ENCODE results near the gene ST3GAL3.

ST3GAL3 gene

DNA sequence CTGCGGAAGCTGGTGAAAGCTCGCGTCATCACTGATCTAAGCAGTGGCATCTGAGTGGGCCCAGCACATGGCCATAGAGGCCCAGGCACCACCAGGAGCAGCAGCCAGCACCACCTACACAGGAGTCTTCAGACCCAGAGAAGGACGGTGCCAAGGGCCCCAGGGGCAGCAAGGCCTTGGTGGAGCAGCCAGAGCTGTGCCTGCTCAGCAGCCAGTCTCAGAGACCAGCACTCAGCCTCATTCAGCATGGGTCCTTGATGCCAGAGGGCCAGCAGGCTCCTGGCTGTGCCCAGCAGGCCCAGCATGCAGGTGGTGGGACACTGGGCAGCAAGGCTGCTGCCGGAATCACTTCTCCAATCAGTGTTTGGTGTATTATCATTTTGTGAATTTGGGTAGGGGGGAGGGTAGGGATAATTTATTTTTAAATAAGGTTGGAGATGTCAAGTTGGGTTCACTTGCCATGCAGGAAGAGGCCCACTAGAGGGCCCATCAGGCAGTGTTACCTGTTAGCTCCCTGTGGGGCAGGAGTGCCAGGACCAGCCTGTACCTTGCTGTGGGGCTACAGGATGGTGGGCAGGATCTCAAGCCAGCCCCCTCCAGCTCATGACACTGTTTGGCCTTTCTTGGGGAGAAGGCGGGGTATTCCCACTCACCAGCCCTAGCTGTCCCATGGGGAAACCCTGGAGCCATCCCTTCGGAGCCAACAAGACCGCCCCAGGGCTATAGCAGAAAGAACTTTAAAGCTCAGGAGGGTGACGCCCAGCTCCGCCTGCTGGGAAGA is 223.0 kb downstream of the ST3GAL3 start:
- no peak overlapping the region for H3K23ac ChIP-seq (ENCODE audit: low read length)
- no peaks in the 10 kb centered on the region for H3K79me2 ChIP-seq (ENCODE audit: control insufficient read depth, insufficient read depth, low read length, poor library complexity)
- no peaks in the 10 kb centered on the region for H3K79me1 ChIP-seq (ENCODE audit: low read length)
- no CpG with 5 or more reads among the region's 10 CpGs for WGBS (ENCODE audit: extremely low coverage, insufficient coverage, insufficient read length)
- H3K9me3 ChIP-seq (ENCODE audit: insufficient read depth, low read depth, low read length) = no peaks in the 10 kb centered on the region
- H3K14ac ChIP-seq (ENCODE audit: low read length) = peak overlapping the region; percentile 10
- no peak overlapping the region for H3K4me2 ChIP-seq (ENCODE audit: low read length)
- no peak overlapping the region for H3K9ac ChIP-seq (ENCODE audit: low read length)
- H3K36me3 ChIP-seq (ENCODE audit: control insufficient read depth in 1 of 2, insufficient read depth in 2 of 2, low read length in 2 of 2) = no peaks in the 10 kb centered on the region
- no peak overlapping the region for H2AK5ac ChIP-seq (ENCODE audit: low read length)
- no peak overlapping the region for H4K8ac ChIP-seq (ENCODE audit: low read depth, low read length)
- peak overlapping the region; percentile 45 for H2BK12ac ChIP-seq (ENCODE audit: low read length)
- no peak overlapping the region for H4K12ac ChIP-seq (ENCODE audit: low read depth, low read length)
- H3K27ac ChIP-seq (ENCODE audit: low read depth, low read length) = no peak overlapping the region
- H2AFZ ChIP-seq (ENCODE audit: insufficient read depth, low read length, poor library complexity) = no peak overlapping the region
- DNase-seq = no peak
- H3K4ac ChIP-seq (ENCODE audit: low read depth, low read length) = no peak overlapping the region
- H4K91ac ChIP-seq (ENCODE audit: low read depth, low read length) = no peak overlapping the region
- H3K18ac ChIP-seq (ENCODE audit: low read length) = no peak overlapping the region
- no peak overlapping the region for H2BK120ac ChIP-seq (ENCODE audit: insufficient read depth, low read length, poor library complexity)
- no peak overlapping the region for H3K4me3 ChIP-seq (ENCODE audit: low read depth, low read length)
- peaks cover 18 to 26% of the 10 kb centered on the region in 2 experiments for H3K4me1 ChIP-seq (ENCODE audit: control insufficient read depth in 1 of 2, insufficient read depth in 2 of 2, low read length in 2 of 2)
- H3K27me3 ChIP-seq (ENCODE audit: insufficient read depth, low read length) = no peaks in the 10 kb centered on the region
- no peak overlapping the region for H2BK5ac ChIP-seq (ENCODE audit: low read depth, low read length, poor library complexity)

DNA sequence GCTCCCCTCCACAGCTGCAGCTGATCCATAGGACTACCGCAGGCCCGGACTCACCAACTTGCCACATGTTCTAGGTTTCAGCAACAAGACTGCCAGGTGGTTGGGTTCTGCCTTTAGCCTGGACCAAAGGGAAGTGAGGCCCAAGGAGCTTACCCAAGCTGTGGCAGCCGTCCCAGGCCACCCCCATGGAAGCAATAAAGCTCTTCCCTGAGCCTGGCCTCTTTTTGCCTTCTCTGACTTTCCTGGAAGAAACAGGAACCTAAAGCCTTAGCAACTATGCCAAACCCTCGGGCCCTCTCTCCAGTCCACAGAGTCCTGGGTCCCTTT is 223.6 kb downstream of the ST3GAL3 start:
- WGBS (ENCODE audit: extremely low coverage, insufficient coverage, insufficient read length) = no CpG with 5 or more reads among the region's 4 CpGs
- H3K18ac ChIP-seq (ENCODE audit: low read length) = no peak overlapping the region
- DNase-seq = no peak
- no peak overlapping the region for H3K23ac ChIP-seq (ENCODE audit: low read length)
- no peak overlapping the region for H2AK5ac ChIP-seq (ENCODE audit: low read length)
- no peaks in the 10 kb centered on the region for H3K79me1 ChIP-seq (ENCODE audit: low read length)
- no peaks in the 10 kb centered on the region for H3K9me3 ChIP-seq (ENCODE audit: insufficient read depth, low read depth, low read length)
- no peak overlapping the region for H2BK5ac ChIP-seq (ENCODE audit: low read depth, low read length, poor library complexity)
- H3K4me1 ChIP-seq (ENCODE audit: control insufficient read depth in 1 of 2, insufficient read depth in 2 of 2, low read length in 2 of 2) = peaks cover 22 to 27% of the 10 kb centered on the region in 2 experiments
- H4K91ac ChIP-seq (ENCODE audit: low read depth, low read length) = no peak overlapping the region
- no peak overlapping the region for H4K12ac ChIP-seq (ENCODE audit: low read depth, low read length)
- H4K8ac ChIP-seq (ENCODE audit: low read depth, low read length) = no peak overlapping the region
- H3K4me2 ChIP-seq (ENCODE audit: low read length) = no peak overlapping the region
- H2BK120ac ChIP-seq (ENCODE audit: insufficient read depth, low read length, poor library complexity) = no peak overlapping the region
- no peak overlapping the region for H3K4ac ChIP-seq (ENCODE audit: low read depth, low read length)
- no peak overlapping the region for H3K14ac ChIP-seq (ENCODE audit: low read length)
- H3K79me2 ChIP-seq (ENCODE audit: control insufficient read depth, insufficient read depth, low read length, poor library complexity) = no peaks in the 10 kb centered on the region
- no peak overlapping the region for H3K27ac ChIP-seq (ENCODE audit: low read depth, low read length)
- no peak overlapping the region for H3K9ac ChIP-seq (ENCODE audit: low read length)
- no peak overlapping the region for H2BK12ac ChIP-seq (ENCODE audit: low read length)
- H3K27me3 ChIP-seq (ENCODE audit: insufficient read depth, low read length) = no peaks in the 10 kb centered on the region
- no peak overlapping the region for H3K4me3 ChIP-seq (ENCODE audit: low read depth, low read length)
- no peaks in the 10 kb centered on the region for H3K36me3 ChIP-seq (ENCODE audit: control insufficient read depth in 1 of 2, insufficient read depth in 2 of 2, low read length in 2 of 2)
- H2AFZ ChIP-seq (ENCODE audit: insufficient read depth, low read length, poor library complexity) = no peak overlapping the region

DNA sequence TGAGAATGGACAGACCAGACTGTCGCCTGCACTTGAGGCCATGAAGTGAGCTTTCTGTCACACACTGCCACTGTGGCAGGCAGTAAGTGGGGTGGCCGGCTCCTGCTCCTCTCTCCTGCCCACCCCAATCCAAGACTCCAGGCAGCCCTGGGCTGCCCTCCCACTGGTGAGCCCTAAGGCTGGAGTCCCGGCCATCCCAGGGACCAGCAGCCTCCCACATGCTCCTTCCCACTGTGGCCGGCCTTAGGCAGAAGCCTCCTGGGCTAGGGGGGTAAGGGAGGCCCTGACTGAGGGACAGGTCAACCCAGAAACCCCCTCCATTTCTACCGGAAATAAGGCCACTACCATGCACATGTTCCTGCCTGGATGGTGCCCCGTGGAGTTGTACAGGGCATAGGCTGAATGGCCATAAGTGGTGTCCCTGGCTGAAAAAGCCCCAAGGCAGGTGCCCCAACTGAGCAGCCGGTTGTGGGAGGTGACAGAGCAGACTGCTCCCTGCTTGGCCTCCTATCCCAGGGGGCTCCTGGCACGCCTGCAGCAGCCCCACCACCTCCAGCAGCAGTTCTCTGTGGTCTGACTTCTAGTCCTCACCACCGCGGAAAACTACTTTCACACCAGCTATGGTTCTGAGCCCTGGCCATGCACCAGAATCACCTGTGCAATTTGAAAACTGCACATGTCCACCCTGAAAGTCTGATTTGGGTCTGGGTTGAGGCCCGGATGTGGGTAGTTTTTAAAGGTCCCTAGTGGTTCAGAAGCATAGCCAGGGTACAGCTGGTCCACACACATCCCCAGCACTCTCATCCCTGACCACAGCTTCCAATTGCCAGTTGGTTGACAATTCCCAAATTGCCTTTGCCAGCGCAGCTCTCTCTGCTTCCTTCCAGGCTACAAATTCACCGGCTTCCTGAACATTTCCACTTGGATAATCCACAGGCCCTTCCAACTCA is 224.7 kb downstream of the ST3GAL3 start:
- H2BK12ac ChIP-seq (ENCODE audit: low read length) = no peak overlapping the region
- H2BK120ac ChIP-seq (ENCODE audit: insufficient read depth, low read length, poor library complexity) = no peak overlapping the region
- WGBS (ENCODE audit: extremely low coverage, insufficient coverage, insufficient read length) = no CpG with 5 or more reads among the region's 13 CpGs
- no peak for DNase-seq
- no peak overlapping the region for H3K4me2 ChIP-seq (ENCODE audit: low read length)
- H3K27me3 ChIP-seq (ENCODE audit: insufficient read depth, low read length) = no peaks in the 10 kb centered on the region
- no peak overlapping the region for H3K14ac ChIP-seq (ENCODE audit: low read length)
- no peaks in the 10 kb centered on the region for H3K79me2 ChIP-seq (ENCODE audit: control insufficient read depth, insufficient read depth, low read length, poor library complexity)
- peaks cover 26 to 29% of the 10 kb centered on the region in 2 experiments for H3K4me1 ChIP-seq (ENCODE audit: control insufficient read depth in 1 of 2, insufficient read depth in 2 of 2, low read length in 2 of 2)
- H2BK5ac ChIP-seq (ENCODE audit: low read depth, low read length, poor library complexity) = no peak overlapping the region
- no peak overlapping the region for H3K4ac ChIP-seq (ENCODE audit: low read depth, low read length)
- no peaks in the 10 kb centered on the region for H3K9me3 ChIP-seq (ENCODE audit: insufficient read depth, low read depth, low read length)
- H3K18ac ChIP-seq (ENCODE audit: low read length) = no peak overlapping the region
- no peak overlapping the region for H3K4me3 ChIP-seq (ENCODE audit: low read depth, low read length)
- H3K9ac ChIP-seq (ENCODE audit: low read length) = no peak overlapping the region
- no peaks in the 10 kb centered on the region for H3K36me3 ChIP-seq (ENCODE audit: control insufficient read depth in 1 of 2, insufficient read depth in 2 of 2, low read length in 2 of 2)
- no peak overlapping the region for H4K12ac ChIP-seq (ENCODE audit: low read depth, low read length)
- no peak overlapping the region for H2AK5ac ChIP-seq (ENCODE audit: low read length)
- H4K91ac ChIP-seq (ENCODE audit: low read depth, low read length) = no peak overlapping the region
- no peak overlapping the region for H3K27ac ChIP-seq (ENCODE audit: low read depth, low read length)
- H2AFZ ChIP-seq (ENCODE audit: insufficient read depth, low read length, poor library complexity) = no peak overlapping the region
- no peaks in the 10 kb centered on the region for H3K79me1 ChIP-seq (ENCODE audit: low read length)
- no peak overlapping the region for H3K23ac ChIP-seq (ENCODE audit: low read length)
- H4K8ac ChIP-seq (ENCODE audit: low read depth, low read length) = no peak overlapping the region

DNA sequence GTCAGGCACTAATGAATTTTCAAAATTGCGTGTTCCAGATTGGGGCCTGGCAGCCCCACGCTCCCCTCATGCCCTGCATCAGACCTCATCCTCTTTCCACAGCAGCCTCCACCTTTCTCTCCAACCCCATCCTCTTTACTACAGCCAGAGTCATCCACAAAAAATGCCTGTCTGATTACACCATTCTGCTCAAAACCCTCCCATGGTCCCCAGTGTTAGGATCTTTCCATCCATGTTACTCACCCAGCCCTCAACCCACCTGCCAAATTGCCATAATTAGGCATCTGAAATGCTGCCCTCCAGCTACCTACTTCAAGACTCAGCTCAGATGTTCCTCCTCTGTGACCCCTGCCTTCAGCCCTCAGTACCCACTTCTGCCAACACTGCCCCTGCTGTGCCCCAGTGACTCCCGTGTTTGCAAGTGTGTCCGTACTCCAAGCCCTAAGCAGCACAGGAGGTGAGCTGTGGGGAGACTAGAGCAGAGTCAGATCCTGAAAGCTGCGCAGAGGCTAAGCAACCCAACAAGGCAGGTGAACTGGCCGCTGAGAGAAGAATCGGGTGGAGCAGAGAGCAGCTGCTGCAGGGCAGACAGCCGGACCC is 225.6 kb downstream of the ST3GAL3 start:
- no peaks in the 10 kb centered on the region for H3K79me2 ChIP-seq (ENCODE audit: control insufficient read depth, insufficient read depth, low read length, poor library complexity)
- no peak overlapping the region for H2BK120ac ChIP-seq (ENCODE audit: insufficient read depth, low read length, poor library complexity)
- no peaks in the 10 kb centered on the region for H3K9me3 ChIP-seq (ENCODE audit: insufficient read depth, low read depth, low read length)
- no peak overlapping the region for H3K18ac ChIP-seq (ENCODE audit: low read length)
- no peaks in the 10 kb centered on the region for H3K27me3 ChIP-seq (ENCODE audit: insufficient read depth, low read length)
- H3K4me2 ChIP-seq (ENCODE audit: low read length) = peak overlapping the region; percentile 68
- H4K8ac ChIP-seq (ENCODE audit: low read depth, low read length) = no peak overlapping the region
- H3K4me3 ChIP-seq (ENCODE audit: low read depth, low read length) = no peak overlapping the region
- H3K14ac ChIP-seq (ENCODE audit: low read length) = no peak overlapping the region
- peaks cover 26 to 29% of the 10 kb centered on the region in 2 experiments for H3K4me1 ChIP-seq (ENCODE audit: control insufficient read depth in 1 of 2, insufficient read depth in 2 of 2, low read length in 2 of 2)
- no peak overlapping the region for H2BK12ac ChIP-seq (ENCODE audit: low read length)
- H3K79me1 ChIP-seq (ENCODE audit: low read length) = no peaks in the 10 kb centered on the region
- H2AFZ ChIP-seq (ENCODE audit: insufficient read depth, low read length, poor library complexity) = no peak overlapping the region
- H3K9ac ChIP-seq (ENCODE audit: low read length) = no peak overlapping the region
- no peak overlapping the region for H4K12ac ChIP-seq (ENCODE audit: low read depth, low read length)
- no peak overlapping the region for H2AK5ac ChIP-seq (ENCODE audit: low read length)
- H4K91ac ChIP-seq (ENCODE audit: low read depth, low read length) = no peak overlapping the region
- H3K36me3 ChIP-seq (ENCODE audit: control insufficient read depth in 1 of 2, insufficient read depth in 2 of 2, low read length in 2 of 2) = no peaks in the 10 kb centered on the region
- no peak overlapping the region for H3K27ac ChIP-seq (ENCODE audit: low read depth, low read length)
- no CpG with 5 or more reads among the region's 8 CpGs for WGBS (ENCODE audit: extremely low coverage, insufficient coverage, insufficient read length)
- no peak overlapping the region for H3K4ac ChIP-seq (ENCODE audit: low read depth, low read length)
- peak; percentile 36 to 64 for DNase-seq
- H2BK5ac ChIP-seq (ENCODE audit: low read depth, low read length, poor library complexity) = no peak overlapping the region
- H3K23ac ChIP-seq (ENCODE audit: low read length) = peak overlapping the region; percentile 14

Measured in trophoblast cell (in vitro differentiated cells and primary cell).